H9 (cell line): ENCODE measurements around the gene CPM. TPM values are rescaled to one million over a fixed set of nuclear protein-coding genes. Genes with fewer than 3 reads are reported as not detected.

ENCODE experiments used
- DNase-seq: peaks from one replicate; pipeline ENCODE4 v3.0.0-alpha.2; 2017
- H2AFZ ChIP-seq: one replicate; pipeline ENCODE4 v1.6.1; 2013; ENCODE audit warnings: mild to moderate bottlenecking, low read length, control low read depth, moderate library complexity
- H2AK5ac ChIP-seq: 2 replicates; pipeline ENCODE4 v1.6.1; 2013; ENCODE audit warnings: low read length, control low read depth, mixed read lengths; ENCODE audit not compliant: insufficient read length
- H2BK120ac ChIP-seq: one replicate; pipeline ENCODE4 v1.6.1; 2013; ENCODE audit warnings: low read depth, mild to moderate bottlenecking, low read length, control low read depth, inconsistent platforms; ENCODE audit not compliant: poor library complexity, severe bottlenecking
- H2BK12ac ChIP-seq: 2 replicates; pipeline ENCODE4 v1.6.1; 2013; ENCODE audit warnings: low read length, control low read depth, mixed read lengths, low read depth; ENCODE audit not compliant: insufficient read length
- H2BK15ac ChIP-seq: 2 replicates; pipeline ENCODE4 v1.6.1; 2013; ENCODE audit warnings: low read depth, low read length, control low read depth
- H2BK20ac ChIP-seq: one replicate; pipeline ENCODE4 v1.6.1; 2013; ENCODE audit warnings: low read depth, mild to moderate bottlenecking, low read length, control low read depth, inconsistent platforms; ENCODE audit not compliant: poor library complexity, severe bottlenecking
- H2BK5ac ChIP-seq: 2 replicates; pipeline ENCODE4 v1.6.1; 2013; ENCODE audit warnings: low read length, control low read depth, mixed read lengths; ENCODE audit not compliant: insufficient read length
- H3K14ac ChIP-seq: 2 replicates; pipeline ENCODE4 v1.6.1; 2013; ENCODE audit warnings: low read length, control low read depth; ENCODE audit not compliant: insufficient read depth
- H3K18ac ChIP-seq: 2 replicates; pipeline ENCODE4 v1.6.1; 2013; ENCODE audit warnings: low read depth, mild to moderate bottlenecking, mixed read lengths, low read length, control low read depth; ENCODE audit not compliant: insufficient read length
- H3K23ac ChIP-seq: 2 replicates; pipeline ENCODE4 v1.6.1; 2013; ENCODE audit warnings: low read length, control low read depth, mixed read lengths, low read depth; ENCODE audit not compliant: insufficient read length
- H3K23me2 ChIP-seq: 2 replicates; pipeline ENCODE4 v1.6.1; 2013; ENCODE audit warnings: low read depth, mild to moderate bottlenecking, mixed read lengths, low read length, control low read depth; ENCODE audit not compliant: insufficient read length, poor library complexity, severe bottlenecking
- H3K27ac ChIP-seq: 2 replicates; pipeline ENCODE4 v1.5.1; 2013; ENCODE audit warnings: low read length, control low read depth, mixed read lengths, low read depth; ENCODE audit not compliant: insufficient read length
- H3K27me3 ChIP-seq: 2 replicates; pipeline ENCODE4 v1.6.1; 2013; ENCODE audit warnings: low read length, control low read depth, inconsistent platforms; ENCODE audit not compliant: insufficient read depth
- H3K4ac ChIP-seq: 2 replicates; pipeline ENCODE4 v1.6.1; 2013; ENCODE audit warnings: low read depth, mild to moderate bottlenecking, control low read depth, inconsistent platforms, low read length, moderate library complexity
- H3K4me1 ChIP-seq: 2 replicates; pipeline ENCODE4 v1.6.1; 2013; ENCODE audit warnings: low read length, control low read depth, inconsistent platforms; ENCODE audit not compliant: insufficient read depth
- H3K4me2 ChIP-seq: 2 replicates; pipeline ENCODE4 v1.6.1; 2013; ENCODE audit warnings: low read length, control low read depth, mixed read lengths; ENCODE audit not compliant: insufficient read length, insufficient read depth
- H3K56ac ChIP-seq: 2 replicates; pipeline ENCODE4 v1.6.1; 2013; ENCODE audit warnings: low read depth, mild to moderate bottlenecking, mixed read lengths, low read length, control low read depth; ENCODE audit not compliant: insufficient read length
- H3K79me1 ChIP-seq: 2 replicates; pipeline ENCODE4 v1.6.1; 2013; ENCODE audit warnings: low read depth, mild to moderate bottlenecking, moderate library complexity, low read length, control low read depth, inconsistent platforms; ENCODE audit not compliant: insufficient read depth, poor library complexity, severe bottlenecking
- H3K79me2 ChIP-seq: 2 replicates; pipeline ENCODE4 v1.6.1; 2013; ENCODE audit warnings: low read length, control low read depth, inconsistent platforms; ENCODE audit not compliant: insufficient read depth
- H3K9ac ChIP-seq: 2 replicates; pipeline ENCODE4 v1.6.1; 2013; ENCODE audit warnings: low read length, control low read depth, mixed read lengths; ENCODE audit not compliant: insufficient read length; ENCODE audit errors: extremely low read depth
- H3K9me3 ChIP-seq: one replicate; pipeline ENCODE4 v1.6.1; 2013; ENCODE audit warnings: low read depth, low read length, inconsistent platforms; ENCODE audit not compliant: control insufficient read depth
- H3T11ph ChIP-seq: one replicate; pipeline ENCODE4 v1.6.1; 2013; ENCODE audit warnings: mild to moderate bottlenecking, low read length, control low read depth, inconsistent platforms
- H4K20me1 ChIP-seq: one replicate; pipeline ENCODE4 v1.6.1; 2013; ENCODE audit not compliant: control insufficient read depth, insufficient read length, insufficient read depth
- H4K5ac ChIP-seq: 2 replicates; pipeline ENCODE4 v1.6.1; 2013; ENCODE audit warnings: low read depth, mild to moderate bottlenecking, mixed read lengths, low read length, control low read depth; ENCODE audit not compliant: insufficient read length
- H4K8ac ChIP-seq: replicated peaks from 2 replicates; pipeline ENCODE4 v1.6.1; 2013; ENCODE audit warnings: low read length, control low read depth, mixed read lengths, low read depth; ENCODE audit not compliant: insufficient read length
- H4K91ac ChIP-seq: 2 replicates; pipeline ENCODE4 v1.6.1; 2013; ENCODE audit warnings: low read depth, mild to moderate bottlenecking, moderate library complexity, mixed read lengths, low read length, control low read depth; ENCODE audit not compliant: insufficient read length
- H3K27ac Mint-ChIP-seq, 3 experiments: 2 replicates in 2 of 3; 3 replicates in 1 of 3; pipeline ENCODE4 v1.8.0; 2020 to 2021; ENCODE audit warnings: mixed read lengths in 3 of 3, mild to moderate bottlenecking in 1 of 3, moderate library complexity in 1 of 3
- H3K27me3 Mint-ChIP-seq: 2 replicates; pipeline ENCODE4 v1.8.0; 2021; ENCODE audit warnings: low read depth, mild to moderate bottlenecking, moderate library complexity, mixed read lengths
- H3K36me3 Mint-ChIP-seq, 3 experiments: 2 replicates in 2 of 3; 3 replicates in 1 of 3; pipeline ENCODE4 v1.8.0; 2020 to 2021; ENCODE audit warnings: low read depth in 3 of 3, mixed read lengths in 3 of 3; ENCODE audit not compliant: insufficient read depth in 1 of 3
- H3K4me1 Mint-ChIP-seq, 2 experiments: 2 replicates each; pipeline ENCODE4 v1.8.0; 2020; ENCODE audit warnings: mixed read lengths in 2 of 2
- H3K4me3 Mint-ChIP-seq, 2 experiments: 2 replicates in 1 of 2; 3 replicates in 1 of 2; pipeline ENCODE4 v1.8.0; 2020 to 2021; ENCODE audit warnings: mild to moderate bottlenecking in 2 of 2, mixed read lengths in 2 of 2, moderate library complexity in 1 of 2
- H3K9me3 Mint-ChIP-seq, 2 experiments: 2 replicates in 1 of 2; 3 replicates in 1 of 2; pipeline ENCODE4 v1.8.0; 2020; ENCODE audit warnings: mild to moderate bottlenecking in 2 of 2, mixed read lengths in 2 of 2, moderate library complexity in 1 of 2
- CTCF ChIP-seq: fragments of 200-600 bp; sonication (generic); conservative IDR thresholded peaks from 3 replicates; pipeline ENCODE4 v1.8.0; 2021; ENCODE audit warnings: antibody characterized with exemption, mild to moderate bottlenecking
- WGBS: extraction: QIAGEN DNeasy Blood & Tissue Kit; methylation state at CpG from one replicate; pipeline ENCODE4 v1.1.7; 2013; ENCODE audit warnings: missing lambda C conversion rate, low lambda C conversion rate, mixed read lengths; ENCODE audit not compliant: insufficient read length; ENCODE audit errors: extremely low coverage; 5-methylcytosine and 5-hydroxymethylcytosine counted together
- total RNA-seq: library from RNA; stranded (reverse); gene quantifications from 2 replicates; pipeline ENCODE4 v1.2.1, GENCODE V29; 2021

CPM gene
- total RNA-seq, 1 experiment from 2014 or later, result 1.2 TPM

GRCh38 chr12:68825569-68826217 lies 107.3 kb downstream of the CPM start:
- Histone ChIP-seq H3K27me3 (no peaks in the 10 kb centered on the region), H2BK15ac (no peak overlapping the region), H3K79me2 (no peaks in the 10 kb centered on the region), H3K4ac (no peak overlapping the region), H2AK5ac (no peak overlapping the region), H3K23ac (no peak overlapping the region), H2BK20ac (no peak overlapping the region), H3K9me3 (no peaks in the 10 kb centered on the region), H4K91ac (no peak overlapping the region), H3K23me2 (no peaks in the 10 kb centered on the region), H3K9ac (no peak overlapping the region), H2BK12ac (no peak overlapping the region), H2BK120ac (no peak overlapping the region), H2AFZ (no peak overlapping the region), H3T11ph (no peak overlapping the region), H3K18ac (no peak overlapping the region), H3K4me1 (no peaks in the 10 kb centered on the region), H2BK5ac (no peak overlapping the region), H3K4me2 (no peak overlapping the region), H3K56ac (no peak overlapping the region), H3K14ac (no peak overlapping the region), H4K20me1 (no peaks in the 10 kb centered on the region), H4K8ac (no peak overlapping the region), H3K27ac (no peak overlapping the region), H4K5ac (no peak overlapping the region), H3K79me1 (no peaks in the 10 kb centered on the region)
- no CpG with 5 or more reads among the region's 11 CpGs for WGBS
- no peaks in the 10 kb centered on the region for H3K27me3 Mint-ChIP-seq
- peak overlapping the region in 1 of 3 experiments; percentile 2; a peak in 1 of 7 replicates for H3K27ac Mint-ChIP-seq
- no peak for TF ChIP-seq CTCF
- DNase-seq, result no peak
- peaks cover 2 to 5% of the 10 kb centered on the region in 2 experiments; a peak in 3 of 4 replicates for H3K4me1 Mint-ChIP-seq
- no peaks in the 10 kb centered on the region for H3K9me3 Mint-ChIP-seq
- no peak overlapping the region for H3K4me3 Mint-ChIP-seq
- peaks cover 23 to 87% (median 66%) of the 10 kb centered on the region in 3 experiments; a peak in 6 of 7 replicates for H3K36me3 Mint-ChIP-seq
